GM20000 (cell line): ENCODE measurements around the gene ODAD2.

Source experiments
- DNase-seq: peaks from one replicate; pipeline ENCODE4 v3.0.0; 2012; ENCODE audit warnings: low spot score
- TF ChIP-seq, protein P1 (sequence below): IDR thresholded peaks from 2 replicates; pipeline ENCODE4 v1.5.1; 2012; ENCODE audit warnings: mild to moderate bottlenecking, control low read depth; ENCODE audit errors: extremely low read depth, missing control alignments

ODAD2 gene

DNA sequence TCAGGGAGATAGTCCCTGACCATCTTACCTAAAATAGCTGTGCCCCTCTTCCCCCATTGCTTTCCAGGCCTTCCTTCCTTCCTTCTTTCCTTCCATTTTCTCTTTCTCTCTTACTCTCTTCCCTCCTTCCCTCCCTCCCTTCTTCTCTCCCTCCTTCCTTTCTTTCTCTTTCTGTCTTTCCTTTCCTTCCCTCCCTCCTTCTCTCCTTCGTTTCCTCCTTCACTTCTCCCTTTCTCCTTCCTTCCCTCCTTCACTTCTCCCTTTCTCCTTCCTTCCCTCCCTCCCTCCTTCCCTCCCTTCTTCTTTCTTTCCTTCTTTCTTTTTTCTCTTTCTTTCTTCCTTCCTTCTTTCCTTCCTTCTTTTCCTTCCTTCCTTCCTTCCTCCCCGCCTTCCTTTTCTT is 228.7 kb downstream of the ODAD2 start:
- TF ChIP-seq, protein P1, sequence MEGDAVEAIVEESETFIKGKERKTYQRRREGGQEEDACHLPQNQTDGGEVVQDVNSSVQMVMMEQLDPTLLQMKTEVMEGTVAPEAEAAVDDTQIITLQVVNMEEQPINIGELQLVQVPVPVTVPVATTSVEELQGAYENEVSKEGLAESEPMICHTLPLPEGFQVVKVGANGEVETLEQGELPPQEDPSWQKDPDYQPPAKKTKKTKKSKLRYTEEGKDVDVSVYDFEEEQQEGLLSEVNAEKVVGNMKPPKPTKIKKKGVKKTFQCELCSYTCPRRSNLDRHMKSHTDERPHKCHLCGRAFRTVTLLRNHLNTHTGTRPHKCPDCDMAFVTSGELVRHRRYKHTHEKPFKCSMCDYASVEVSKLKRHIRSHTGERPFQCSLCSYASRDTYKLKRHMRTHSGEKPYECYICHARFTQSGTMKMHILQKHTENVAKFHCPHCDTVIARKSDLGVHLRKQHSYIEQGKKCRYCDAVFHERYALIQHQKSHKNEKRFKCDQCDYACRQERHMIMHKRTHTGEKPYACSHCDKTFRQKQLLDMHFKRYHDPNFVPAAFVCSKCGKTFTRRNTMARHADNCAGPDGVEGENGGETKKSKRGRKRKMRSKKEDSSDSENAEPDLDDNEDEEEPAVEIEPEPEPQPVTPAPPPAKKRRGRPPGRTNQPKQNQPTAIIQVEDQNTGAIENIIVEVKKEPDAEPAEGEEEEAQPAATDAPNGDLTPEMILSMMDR = no peak
- no peak for DNase-seq
